Measurements from ENCODE around the gene ADGRD2. TPM values are rescaled to one million over a fixed set of nuclear protein-coding genes. Genes with fewer than 3 reads are reported as not detected.

The ADGRD2 gene
- total RNA-seq, 3 donors from 2014 or later (not counting 1 experiment from before 2014, with no cell fraction given) = not detected

- H3K4me1 ChIP-seq (ENCODE audit: control insufficient read depth, insufficient read depth, low read length) = no peaks in the 10 kb centered on the region
- H3K4me3 ChIP-seq (ENCODE audit: low read length) = no peak overlapping the region
- Mint-ChIP-seq H3K9me3 (no peaks in the 10 kb centered on the region), H3K27me3 (ENCODE audit: low read depth in 2 of 2) (peaks cover 0 to 16% of the 10 kb centered on the region in 2 donors), H3K36me3 (no peaks in the 10 kb centered on the region), H3K4me1 (no peaks in the 10 kb centered on the region), H3K27ac (no peak overlapping the region), H3K4me3 (no peak overlapping the region)
- no peaks in the 10 kb centered on the region for H3K9me3 ChIP-seq (ENCODE audit: control insufficient read depth, insufficient read depth, low read length)
- ATAC-seq (no peak), DNase-seq (no peak)
- H3K36me3 ChIP-seq (ENCODE audit: control insufficient read depth, insufficient read depth, low read length) = no peaks in the 10 kb centered on the region
- no peaks in the 10 kb centered on the region for H3K27me3 ChIP-seq (ENCODE audit: control insufficient read depth, insufficient read depth, low read length)
- WGBS (ENCODE audit: insufficient coverage) = 86% methylated on average over 6 of the region's 6 CpGs
- no peak overlapping the region for H3K27ac ChIP-seq (ENCODE audit: low read length)
- TF ChIP-seq CTCF (IDR thresholded peaks at IDR 0.05) = no peak
- intact Hi-C loops (cut with micrococcal nuclease) = no loop called here
Observed at GRCh38 chr9:124511426-124511840, 61.2 kb downstream of the ADGRD2 start.

- H3K9me3 Mint-ChIP-seq = no peaks in the 10 kb centered on the region
- Histone ChIP-seq H3K36me3 (ENCODE audit: control insufficient read depth, insufficient read depth, low read length) (no peaks in the 10 kb centered on the region), H3K9me3 (ENCODE audit: control insufficient read depth, insufficient read depth, low read length) (no peaks in the 10 kb centered on the region), H3K27ac (ENCODE audit: low read length) (no peak overlapping the region), H3K27me3 (ENCODE audit: control insufficient read depth, insufficient read depth, low read length) (no peaks in the 10 kb centered on the region), H3K4me1 (ENCODE audit: control insufficient read depth, insufficient read depth, low read length) (no peaks in the 10 kb centered on the region), H3K4me3 (ENCODE audit: low read length) (no peak overlapping the region)
- 40% methylated on average over 23 of the region's 23 CpGs for WGBS (ENCODE audit: insufficient coverage)
- intact Hi-C loops (cut with micrococcal nuclease) = no loop called here
- no peak for TF ChIP-seq CTCF (IDR thresholded peaks at IDR 0.05)
- no peak overlapping the region for H3K4me3 Mint-ChIP-seq
- DNase-seq = no peak
- H3K27ac Mint-ChIP-seq = no peak overlapping the region
- peak in 1 of 3 donors; percentile 24 for ATAC-seq
- H3K36me3 Mint-ChIP-seq = no peaks in the 10 kb centered on the region
- H3K4me1 Mint-ChIP-seq = no peaks in the 10 kb centered on the region
- H3K27me3 Mint-ChIP-seq (ENCODE audit: low read depth in 2 of 2) = peaks cover 0 to 12% of the 10 kb centered on the region in 2 donors
Observed at GRCh38 chr9:124511891-124512805, 61.9 kb downstream of the ADGRD2 start.

- no peaks in the 10 kb centered on the region for H3K9me3 Mint-ChIP-seq
- H3K4me3 Mint-ChIP-seq = no peak overlapping the region
- peaks cover 0 to 8% of the 10 kb centered on the region in 2 donors for H3K27me3 Mint-ChIP-seq (ENCODE audit: low read depth in 2 of 2)
- no peaks in the 10 kb centered on the region for H3K36me3 Mint-ChIP-seq
- ATAC-seq (no peak), DNase-seq (no peak)
- H3K27me3 ChIP-seq (ENCODE audit: control insufficient read depth, insufficient read depth, low read length) = no peaks in the 10 kb centered on the region
- no peak overlapping the region for H3K27ac ChIP-seq (ENCODE audit: low read length)
- 73% methylated on average over 9 of the region's 9 CpGs for WGBS (ENCODE audit: insufficient coverage)
- intact Hi-C loops (cut with micrococcal nuclease) = no loop called here
- H3K4me1 ChIP-seq (ENCODE audit: control insufficient read depth, insufficient read depth, low read length) = no peaks in the 10 kb centered on the region
- no peak overlapping the region for H3K4me3 ChIP-seq (ENCODE audit: low read length)
- H3K27ac Mint-ChIP-seq = no peak overlapping the region
- no peak for TF ChIP-seq CTCF (IDR thresholded peaks at IDR 0.05)
- H3K4me1 Mint-ChIP-seq = no peaks in the 10 kb centered on the region
- no peaks in the 10 kb centered on the region for H3K9me3 ChIP-seq (ENCODE audit: control insufficient read depth, insufficient read depth, low read length)
- no peaks in the 10 kb centered on the region for H3K36me3 ChIP-seq (ENCODE audit: control insufficient read depth, insufficient read depth, low read length)
Observed at GRCh38 chr9:124512806-124513204, 62.6 kb downstream of the ADGRD2 start.
